Islet of Langerhans (tissue), 1 donor: ENCODE data around the gene CCRL2.
"Not testable (repeated sequence)": the region's sequence is repeated elsewhere in the genome, so short reads cannot be mapped to it uniquely, and the experiment has no call there.

Experiments
- FAIRE-seq: peaks from one replicate; lab custom pipeline; 2011; peaks lifted over from hg19 to GRCh38; lab: Jason Lieb, UNC

CCRL2 gene

GRCh38 chr3:46380471-46381221, 26.4 kb upstream of the CCRL2 start:
- FAIRE-seq, result no peak

DNA sequence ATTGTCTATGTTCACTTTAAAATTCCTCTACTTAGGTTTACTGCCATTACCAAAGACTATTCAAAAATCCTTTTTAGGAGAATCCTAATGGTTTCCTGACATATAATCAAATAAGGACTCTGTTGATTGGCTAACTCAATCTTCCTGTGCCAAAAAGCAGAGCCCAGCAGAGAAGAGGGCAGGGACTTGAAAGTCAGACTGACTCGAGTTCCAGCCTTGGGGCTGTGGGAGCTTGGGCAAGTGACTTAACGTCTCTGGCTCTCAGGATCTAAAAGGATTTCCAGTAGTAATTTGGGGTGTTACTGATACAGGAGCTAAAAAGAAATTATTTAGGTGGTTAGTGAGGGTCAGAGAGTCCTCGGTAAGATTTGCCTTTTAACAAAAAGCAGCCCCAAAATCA, 25.4 kb upstream of the CCRL2 start:
- no peak for FAIRE-seq

GRCh38 chr3:46383211-46383950, 23.7 kb upstream of the CCRL2 start:
- no peak for FAIRE-seq

GRCh38 chr3:46383951-46384330, 23.1 kb upstream of the CCRL2 start:
- no peak for FAIRE-seq

GRCh38 chr3:46386205-46386604, 20.9 kb upstream of the CCRL2 start:
- no peak for FAIRE-seq

DNA sequence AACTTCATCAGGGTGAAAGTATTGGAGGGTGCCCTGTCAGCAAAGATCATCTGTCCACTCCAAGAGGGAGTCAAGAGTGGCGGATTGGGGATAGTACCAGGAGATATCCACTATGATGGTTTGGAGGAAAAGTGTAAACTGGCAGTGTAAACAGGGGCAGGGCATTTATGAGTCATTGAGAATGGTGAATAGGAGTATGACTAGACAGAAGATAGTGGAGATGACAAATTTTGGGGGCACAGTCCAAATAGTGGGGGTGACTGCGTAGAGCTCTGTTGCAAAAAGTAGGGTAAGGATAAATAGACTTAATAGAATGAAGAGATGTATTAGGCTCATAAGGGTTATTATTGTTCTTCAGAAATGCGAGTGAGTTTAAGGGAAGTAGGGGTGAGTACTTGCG, 18.2 kb upstream of the CCRL2 start:
- FAIRE-seq, result not testable (repeated sequence)

GRCh38 chr3:46389306-46389705, 17.8 kb upstream of the CCRL2 start:
- no peak for FAIRE-seq

DNA sequence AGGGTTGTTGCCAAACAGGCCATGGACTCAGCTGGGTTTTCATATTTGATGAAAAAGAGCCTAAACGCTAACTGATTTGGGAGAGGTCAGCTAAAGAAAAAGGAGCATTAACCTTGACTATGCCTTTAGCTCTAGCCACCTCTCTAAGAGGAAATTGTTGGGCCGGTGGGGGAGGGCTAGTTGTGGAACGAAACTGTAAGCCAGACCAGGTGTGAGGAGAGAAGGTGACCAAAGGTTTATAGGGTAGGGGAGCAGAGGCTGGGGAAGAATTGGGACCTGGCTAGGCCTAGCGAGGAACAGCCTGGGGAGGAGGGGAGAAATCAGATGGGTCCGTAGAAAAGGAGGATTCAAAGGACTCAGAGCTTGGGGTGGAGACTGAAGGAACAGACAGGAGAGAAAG, 15.5 kb upstream of the CCRL2 start:
- not testable (repeated sequence) for FAIRE-seq

DNA sequence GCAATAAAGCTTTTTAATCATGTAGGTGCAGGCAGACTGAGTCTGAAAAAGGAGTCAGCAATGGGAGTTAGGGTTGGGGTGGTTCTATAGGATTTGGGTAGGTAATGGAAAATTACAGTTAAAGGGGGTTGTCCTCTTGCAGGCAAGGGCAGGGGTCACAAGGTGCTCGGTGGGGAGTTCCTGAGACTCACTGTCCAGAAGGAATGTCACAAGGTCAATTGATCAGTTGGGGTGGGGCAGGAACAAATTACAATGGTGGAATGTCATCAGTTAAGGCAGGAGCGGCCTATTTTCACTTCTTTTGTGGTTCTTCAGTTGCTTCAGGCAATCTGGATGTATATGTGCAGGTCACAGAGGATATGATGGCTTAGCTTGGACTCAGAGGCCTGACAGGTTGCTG, 14.0 kb upstream of the CCRL2 start:
- FAIRE-seq, result no peak

DNA sequence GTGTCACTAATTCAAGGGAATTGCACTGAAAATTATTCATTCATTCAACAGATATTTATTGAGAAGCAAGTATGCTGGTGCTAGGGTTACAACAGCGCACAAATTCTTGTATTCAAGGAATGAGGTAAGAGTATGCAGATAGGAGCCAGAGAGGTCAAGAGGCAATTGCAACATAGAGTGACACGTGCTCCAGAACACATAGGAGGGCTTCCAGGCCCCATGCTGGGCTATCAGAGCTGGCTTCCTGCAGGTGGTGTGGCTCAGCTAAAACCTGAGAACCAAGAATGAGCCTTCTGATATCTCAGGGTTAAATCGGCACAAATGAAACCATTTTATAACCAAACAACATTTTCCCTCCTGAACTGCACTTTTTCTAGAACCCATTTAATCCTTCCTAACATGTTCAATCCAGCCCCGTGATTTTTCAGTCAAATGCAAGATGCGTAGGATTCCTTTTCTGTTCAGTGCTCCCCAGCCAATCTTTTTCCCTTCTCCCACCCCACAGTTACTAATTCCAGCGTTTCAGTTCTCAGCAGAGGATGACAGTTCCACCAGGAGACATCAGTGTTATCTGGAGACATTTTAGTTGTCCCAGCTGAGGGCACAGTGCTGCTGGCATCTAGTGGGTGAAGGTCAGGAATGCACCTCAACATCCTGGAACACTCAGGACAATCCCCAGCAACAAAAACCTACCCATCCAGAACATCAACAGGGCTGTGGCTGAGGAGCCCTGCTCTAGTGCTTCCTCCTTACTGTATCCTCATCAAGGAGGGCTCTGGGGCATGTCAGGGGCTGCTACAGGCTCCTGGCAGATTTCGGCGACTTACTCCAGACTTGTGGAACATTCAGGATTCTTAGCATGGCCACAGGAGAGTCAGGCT, 13.3 kb upstream of the CCRL2 start:
- FAIRE-seq, result no peak

DNA sequence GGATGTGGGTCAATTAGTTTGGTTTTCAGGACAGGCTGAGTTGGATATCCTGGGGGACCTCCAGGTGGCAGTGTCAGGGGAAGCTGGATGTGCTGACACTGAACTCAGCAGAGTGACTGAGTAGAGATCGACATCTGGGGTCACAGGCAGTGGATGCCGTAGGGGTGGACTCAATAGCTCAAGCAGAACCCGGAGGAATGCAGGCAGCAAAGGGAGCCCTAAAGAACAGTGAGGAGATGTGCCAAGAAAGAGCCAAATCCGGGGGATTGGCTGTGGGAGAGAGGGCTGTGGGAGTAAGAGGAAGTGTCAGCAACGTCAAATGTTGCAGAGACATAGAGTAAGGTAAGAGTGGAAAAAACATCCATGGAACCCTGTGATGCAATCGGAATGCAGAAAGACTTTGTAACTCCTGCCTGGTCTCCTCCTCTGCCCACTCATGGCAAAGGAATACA, 11.8 kb upstream of the CCRL2 start:
- no peak for FAIRE-seq

DNA sequence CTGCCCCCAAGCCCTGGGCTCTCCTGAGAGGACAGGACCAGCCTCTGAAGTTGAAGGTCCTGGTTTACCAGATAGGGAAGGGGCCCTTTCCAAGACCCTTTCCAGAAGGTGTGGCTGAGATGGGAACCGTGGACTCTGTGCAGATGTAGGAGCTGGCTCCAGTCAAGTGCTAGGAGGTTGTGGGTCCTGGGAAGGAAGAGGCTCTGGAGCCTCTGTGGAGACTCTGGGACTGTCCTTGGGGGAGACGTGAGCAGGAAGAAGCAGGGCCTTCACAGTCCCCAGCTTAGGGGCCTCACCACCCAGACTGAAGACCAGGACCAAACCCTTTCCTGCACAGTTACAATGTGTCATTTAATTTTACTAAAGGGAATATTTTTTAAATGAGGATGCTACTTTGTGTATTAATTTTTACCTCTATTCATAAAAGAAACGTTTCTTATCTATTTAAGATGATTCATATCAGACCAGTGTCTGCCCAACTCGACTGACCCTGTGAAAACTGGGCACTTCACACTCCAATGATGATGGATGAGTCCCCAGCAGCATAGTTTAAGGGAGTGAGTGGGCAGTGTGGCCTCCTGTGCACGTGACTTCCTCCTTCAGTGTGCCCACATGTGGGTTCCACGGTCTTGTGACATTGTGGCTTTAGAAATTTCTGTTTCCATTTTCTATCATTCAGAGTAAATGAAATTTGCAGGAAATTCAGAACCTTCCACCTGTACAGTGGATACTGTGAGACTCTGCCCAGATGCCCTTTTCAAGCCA, 11.1 kb upstream of the CCRL2 start:
- FAIRE-seq, result no peak

DNA sequence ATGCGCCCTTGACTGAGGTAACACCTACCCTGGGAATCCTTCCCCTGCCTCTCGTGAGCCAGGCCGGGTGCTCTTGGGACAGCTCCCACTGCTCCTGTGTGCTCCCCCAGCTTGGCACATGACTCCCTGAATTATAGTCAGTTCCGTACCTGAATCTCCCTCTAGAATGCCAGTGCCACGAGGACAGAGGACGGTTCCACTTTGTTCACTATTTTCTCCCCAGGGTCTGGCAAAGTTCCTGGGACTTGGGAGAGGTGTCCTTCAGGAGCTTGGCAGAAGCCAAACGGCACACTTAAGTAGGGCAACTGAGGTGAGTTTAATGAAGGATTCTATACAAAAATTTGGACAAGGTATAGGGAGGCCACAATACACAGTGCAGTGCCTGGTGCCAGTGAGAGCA, 9.9 kb upstream of the CCRL2 start:
- no peak for FAIRE-seq

GRCh38 chr3:46398186-46398955, 8.7 kb upstream of the CCRL2 start:
- FAIRE-seq, result no peak

DNA sequence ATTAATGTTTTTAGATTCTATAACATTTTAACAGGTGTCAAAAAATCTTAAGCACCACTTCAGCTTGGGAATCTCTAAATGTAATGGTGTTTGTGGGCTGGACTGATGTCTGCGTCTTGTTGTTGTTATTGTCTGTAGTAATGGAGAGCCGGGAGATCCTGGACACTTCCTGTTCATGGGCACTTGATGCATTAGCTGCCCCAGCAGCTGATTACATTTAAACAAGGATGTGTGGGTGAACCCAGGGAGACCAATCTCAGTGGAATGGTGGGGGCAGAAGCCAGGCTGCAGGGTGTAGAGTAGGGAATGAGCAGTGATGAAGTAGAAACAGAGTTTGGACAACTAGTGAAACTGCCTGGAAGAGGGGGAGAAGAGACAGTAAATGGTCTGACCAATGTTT, 8.0 kb upstream of the CCRL2 start:
- FAIRE-seq, result no peak

- no peak for FAIRE-seq
These were observed 7.5 kb upstream of the CCRL2 start for GRCh38 chr3:46399557-46399956.

- FAIRE-seq, result no peak
These were observed 6.9 kb upstream of the CCRL2 start for GRCh38 chr3:46400000-46400734.

DNA sequence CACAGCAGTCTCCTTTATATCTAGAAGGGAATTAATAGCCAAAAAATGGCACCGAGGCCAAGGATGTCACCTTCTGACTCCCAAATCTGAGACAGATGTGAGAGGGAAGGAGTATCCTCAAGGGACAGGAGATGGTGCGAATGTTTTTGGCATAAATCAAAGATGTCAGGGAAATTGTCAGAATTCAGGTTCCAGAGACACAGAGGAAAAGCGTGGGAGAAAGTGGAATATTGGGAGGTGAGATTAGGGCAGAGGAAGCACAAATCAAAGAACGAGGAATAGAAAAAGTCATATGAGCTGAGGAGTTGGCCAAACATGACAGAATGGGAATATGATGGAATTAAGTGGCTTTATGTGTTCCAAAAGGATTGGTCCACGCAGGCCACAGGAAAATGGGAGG, 6.2 kb upstream of the CCRL2 start:
- no peak for FAIRE-seq

GRCh38 chr3:46401579-46401978, 5.5 kb upstream of the CCRL2 start:
- FAIRE-seq, result no peak

DNA sequence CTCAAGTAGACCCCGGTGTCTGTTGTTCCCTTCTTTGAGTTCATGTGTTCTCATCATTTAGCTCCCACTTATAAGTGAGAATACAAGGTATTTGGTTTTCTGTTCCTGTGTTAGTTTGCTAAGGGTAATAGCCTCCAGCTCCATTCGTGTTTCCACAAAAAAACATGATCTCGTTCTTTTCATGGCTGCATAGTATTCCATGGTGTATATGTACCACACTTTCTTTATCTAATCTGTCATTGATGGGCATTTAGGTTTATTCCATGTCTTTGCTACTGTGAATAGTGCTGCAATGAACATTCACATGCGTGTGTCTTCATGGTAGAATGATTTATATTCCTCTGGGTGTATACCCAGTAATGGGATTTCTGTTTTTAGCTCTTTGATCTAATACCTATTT, 4.2 kb upstream of the CCRL2 start:
- FAIRE-seq, result not testable (repeated sequence)
